GM18868 (cell line): ENCODE measurements around the gene SMIM1.
"Not testable (repeated sequence)": the region's sequence is repeated elsewhere in the genome, so short reads cannot be mapped to it uniquely, and the experiment has no call there.

Experiments used
- ATAC-seq: cut with Tn5 transposase; IDR thresholded peaks from one replicate; pipeline ENCODE4 v1.9.1; 2021; ENCODE audit warnings: mild to moderate bottlenecking, moderate library complexity; ENCODE audit not compliant: unreplicated experiment

Gene SMIM1

GRCh38 chr1:3772715-3773571 lies at the start of gene SMIM1:
SMIM1 (plus strand) TSS chr1:3772749; CDS start chr1:3775374, 2,625 bp downstream.
- no peak for ATAC-seq

- ATAC-seq: no peak
Measured at GRCh38 chr1:3722846-3723245, 49.7 kb upstream of the SMIM1 start.

- not testable (repeated sequence) for ATAC-seq
Measured at GRCh38 chr1:3724416-3725030, 48.0 kb upstream of the SMIM1 start.

GRCh38 chr1:3725366-3725765 lies 47.2 kb upstream of the SMIM1 start:
- no peak for ATAC-seq

GRCh38 chr1:3727042-3727824 lies 45.3 kb upstream of the SMIM1 start:
- no peak for ATAC-seq

- ATAC-seq: no peak
Measured at GRCh38 chr1:3727825-3728776, 44.4 kb upstream of the SMIM1 start.

GRCh38 chr1:3729594-3730542 lies 42.7 kb upstream of the SMIM1 start:
- no peak for ATAC-seq

GRCh38 chr1:3730543-3731247 lies 41.9 kb upstream of the SMIM1 start:
- ATAC-seq: no peak

- ATAC-seq: no peak
Measured at GRCh38 chr1:3731583-3732433, 40.7 kb upstream of the SMIM1 start.

GRCh38 chr1:3732434-3733093 lies 40.0 kb upstream of the SMIM1 start:
- ATAC-seq: no peak

GRCh38 chr1:3733094-3733882 lies 39.3 kb upstream of the SMIM1 start:
- ATAC-seq: no peak

- no peak for ATAC-seq
Measured at GRCh38 chr1:3733883-3734589, 38.5 kb upstream of the SMIM1 start.

- ATAC-seq: no peak
Measured at GRCh38 chr1:3734602-3735001, 37.9 kb upstream of the SMIM1 start.

GRCh38 chr1:3735027-3735681 lies 37.4 kb upstream of the SMIM1 start:
- no peak for ATAC-seq

- ATAC-seq: no peak
Measured at GRCh38 chr1:3735688-3736087, 36.9 kb upstream of the SMIM1 start.
